LHCN-M2 (cell line): ENCODE measurements around the gene DPT. TPM values are rescaled to one million over a fixed set of nuclear protein-coding genes. Genes with fewer than 3 reads are reported as not detected.
A peak's percentile ranks its signal among the peaks of the same experiment; 100 is the strongest.

Source experiments
- DNase-seq: peaks from one replicate; pipeline ENCODE4 v3.0.0-alpha.2; 2012; ENCODE audit warnings: low read depth
- total RNA-seq: library from RNA; depleted of rRNA; stranded (reverse); fragments of >200 nt; gene quantifications from 2 replicates; pipeline ENCODE4 v1.2.3, GENCODE V29; 2014

The DPT gene
- total RNA-seq, 1 experiment from 2014 or later = not detected

GRCh38 chr1:168700575-168701268, 28.3 kb downstream of the DPT start:
- no peak for DNase-seq

GRCh38 chr1:168698453-168698852, 30.6 kb downstream of the DPT start:
- no peak for DNase-seq

- no peak for DNase-seq
Measured at GRCh38 chr1:168697356-168698126, 31.5 kb downstream of the DPT start.

- DNase-seq = no peak
Measured at GRCh38 chr1:168696125-168696760, 32.8 kb downstream of the DPT start.

GRCh38 chr1:168693872-168694238, 35.2 kb downstream of the DPT start:
- no peak for DNase-seq

- DNase-seq = no peak
Measured at GRCh38 chr1:168693197-168693871, 35.7 kb downstream of the DPT start.

- no peak for DNase-seq
Measured at GRCh38 chr1:168692472-168692871, 36.5 kb downstream of the DPT start.

GRCh38 chr1:168691541-168691940, 37.5 kb downstream of the DPT start:
- DNase-seq = no peak

GRCh38 chr1:168689726-168690602, 39.0 kb downstream of the DPT start:
- peak; percentile 4 for DNase-seq

GRCh38 chr1:168689327-168689657, 39.7 kb downstream of the DPT start:
- no peak for DNase-seq

GRCh38 chr1:168688644-168689326, 40.2 kb downstream of the DPT start:
- no peak for DNase-seq

- DNase-seq = no peak
Measured at GRCh38 chr1:168687816-168688215, 41.2 kb downstream of the DPT start.

- DNase-seq = no peak
Measured at GRCh38 chr1:168686666-168687065, 42.3 kb downstream of the DPT start.

GRCh38 chr1:168683871-168684270, 45.1 kb downstream of the DPT start:
- DNase-seq = no peak

- no peak for DNase-seq
Measured at GRCh38 chr1:168676861-168677260, 52.1 kb downstream of the DPT start.

- no peak for DNase-seq
Measured at GRCh38 chr1:168676029-168676812, 52.8 kb downstream of the DPT start.

- DNase-seq = no peak
Measured at GRCh38 chr1:168673974-168674683, 54.9 kb downstream of the DPT start.

- DNase-seq = no peak
Measured at GRCh38 chr1:168672278-168672677, 56.7 kb downstream of the DPT start.

GRCh38 chr1:168671782-168672181, 57.2 kb downstream of the DPT start:
- DNase-seq = no peak
